ENCODE results near the gene ROBO1. TPM values are rescaled to one million over a fixed set of nuclear protein-coding genes. Genes with fewer than 3 reads are reported as not detected.

Gene ROBO1
- total and polyA plus RNA-seq, 2 donors (not counting 3 experiments of a cell fraction or from before 2014, with no cell fraction given) = 5.9 to 14.2 TPM

DNA sequence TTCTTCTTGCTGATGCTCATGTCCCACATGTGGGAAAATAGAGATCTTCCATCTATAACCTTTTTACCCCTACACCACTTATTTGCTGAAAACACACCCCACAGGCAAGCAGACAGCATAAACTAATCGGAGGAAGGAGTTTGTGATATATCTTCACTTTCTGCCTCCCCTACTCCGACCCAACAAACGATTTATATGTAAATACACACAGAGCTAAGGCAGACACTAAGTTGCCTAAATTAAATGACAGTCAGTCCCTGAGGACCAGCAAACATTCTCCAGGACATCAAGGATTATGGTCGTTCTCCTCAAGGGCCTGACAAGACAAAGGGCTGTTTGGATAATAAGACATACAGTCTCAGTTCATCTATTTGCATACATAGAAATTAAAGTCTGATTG is 552.5 kb downstream of the ROBO1 start:
- Histone ChIP-seq H3K27ac (ENCODE audit: insufficient read depth, low read depth, low read length) (no peak overlapping the region), H3K9me1 (replicated peaks; ENCODE audit: control insufficient read depth, extremely low read depth, insufficient read depth, low read length) (no peaks in the 10 kb centered on the region), H3K27me3 (ENCODE audit: control insufficient read depth in 2 of 2, insufficient read depth in 2 of 2, low read length in 2 of 2) (no peaks in the 10 kb centered on the region), H2AFZ (ENCODE audit: low read depth, low read length) (no peak overlapping the region), H3K9me3 (replicated peaks; ENCODE audit: control insufficient read depth, insufficient read depth, low read length) (no peaks in the 10 kb centered on the region), H3K36me3 (ENCODE audit: control insufficient read depth in 2 of 2, extremely low read depth in 1 of 2, insufficient read depth in 2 of 2, low read length in 2 of 2) (no peaks in the 10 kb centered on the region), H3K4me2 (ENCODE audit: insufficient read depth, low read length) (no peak overlapping the region), H3K79me2 (ENCODE audit: control insufficient read depth, insufficient read depth, low read length) (no peaks in the 10 kb centered on the region), H4K20me1 (replicated peaks; ENCODE audit: control insufficient read depth, extremely low read depth, insufficient read depth, low read length) (no peaks in the 10 kb centered on the region), H3K4me3 (replicated peaks in 1 of 3; ENCODE audit: insufficient read depth in 1 of 3, low read depth in 1 of 3, low read length in 3 of 3) (no peak overlapping the region), H3K4me1 (ENCODE audit: control insufficient read depth, extremely low read depth, insufficient read depth, low read length) (no peaks in the 10 kb centered on the region), H3K9ac (replicated peaks; ENCODE audit: extremely low read depth, insufficient read depth, low read length) (no peak overlapping the region)
- dilution Hi-C loops (cut with MboI; ENCODE audit: extremely low pct_ligation_motif_present, low sequenced_read_pairs) (no loop called here), intact Hi-C loops (cut with micrococcal nuclease) (no loop called here)
- TF ChIP-seq FOS (IDR thresholded peaks at IDR 0.05; ENCODE audit: borderline replicate concordance, insufficient read depth, low read length) (no peak), POLR2A (IDR thresholded peaks at IDR 0.05; ENCODE audit: low read depth, low read length) (no peak), POLR2AphosphoS5 (IDR thresholded peaks at IDR 0.05; ENCODE audit: insufficient read depth, low read depth, low read length) (no peak), MYC (IDR thresholded peaks at IDR 0.05; ENCODE audit: low read depth, low read length) (no peak), JUN (IDR thresholded peaks at IDR 0.05; ENCODE audit: borderline replicate concordance, insufficient read depth, insufficient read length, low read depth) (no peak), EZH2 (IDR thresholded peaks at IDR 0.05; ENCODE audit: borderline replicate concordance, low read depth, low read length, severe bottlenecking) (no peak), GATA2 (IDR thresholded peaks at IDR 0.05; ENCODE audit: insufficient read depth, insufficient read length, low read depth, low read length) (no peak)
- TF ChIP-seq, protein P1, sequence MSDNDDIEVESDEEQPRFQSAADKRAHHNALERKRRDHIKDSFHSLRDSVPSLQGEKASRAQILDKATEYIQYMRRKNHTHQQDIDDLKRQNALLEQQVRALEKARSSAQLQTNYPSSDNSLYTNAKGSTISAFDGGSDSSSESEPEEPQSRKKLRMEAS (IDR thresholded peaks at IDR 0.05; ENCODE audit: insufficient read depth, insufficient read length) = no peak
- TF ChIP-seq, protein P2, sequence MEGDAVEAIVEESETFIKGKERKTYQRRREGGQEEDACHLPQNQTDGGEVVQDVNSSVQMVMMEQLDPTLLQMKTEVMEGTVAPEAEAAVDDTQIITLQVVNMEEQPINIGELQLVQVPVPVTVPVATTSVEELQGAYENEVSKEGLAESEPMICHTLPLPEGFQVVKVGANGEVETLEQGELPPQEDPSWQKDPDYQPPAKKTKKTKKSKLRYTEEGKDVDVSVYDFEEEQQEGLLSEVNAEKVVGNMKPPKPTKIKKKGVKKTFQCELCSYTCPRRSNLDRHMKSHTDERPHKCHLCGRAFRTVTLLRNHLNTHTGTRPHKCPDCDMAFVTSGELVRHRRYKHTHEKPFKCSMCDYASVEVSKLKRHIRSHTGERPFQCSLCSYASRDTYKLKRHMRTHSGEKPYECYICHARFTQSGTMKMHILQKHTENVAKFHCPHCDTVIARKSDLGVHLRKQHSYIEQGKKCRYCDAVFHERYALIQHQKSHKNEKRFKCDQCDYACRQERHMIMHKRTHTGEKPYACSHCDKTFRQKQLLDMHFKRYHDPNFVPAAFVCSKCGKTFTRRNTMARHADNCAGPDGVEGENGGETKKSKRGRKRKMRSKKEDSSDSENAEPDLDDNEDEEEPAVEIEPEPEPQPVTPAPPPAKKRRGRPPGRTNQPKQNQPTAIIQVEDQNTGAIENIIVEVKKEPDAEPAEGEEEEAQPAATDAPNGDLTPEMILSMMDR (IDR thresholded peaks at IDR 0.05; ENCODE audit: extremely low read depth in 1 of 2, insufficient read depth in 1 of 2, low read depth in 1 of 2, low read length in 2 of 2) = no peak
- DNase-seq (ENCODE audit: low read depth, low spot score) (no peak), FAIRE-seq (no peak)
- ChIA-PET CTCF (no interaction called here), POLR2A (no interaction called here)
- BruUV-seq (replicated peaks) = no TSS peak

All from endothelial cell of umbilical vein (primary cell).